DMS114 treated with DMSO at 0.1 percent for 48 hours (cell line): ENCODE results near the gene TFEB.

Source experiments
- DNase-seq: peaks from one replicate; lab custom pipeline; 2025; ENCODE audit not compliant: unreplicated experiment; lab: John Stamatoyannopoulos, UW

Gene TFEB

GRCh38 chr6:41707565-41708200, 27.7 kb downstream of the TFEB start:
- DNase-seq = no peak

DNA sequence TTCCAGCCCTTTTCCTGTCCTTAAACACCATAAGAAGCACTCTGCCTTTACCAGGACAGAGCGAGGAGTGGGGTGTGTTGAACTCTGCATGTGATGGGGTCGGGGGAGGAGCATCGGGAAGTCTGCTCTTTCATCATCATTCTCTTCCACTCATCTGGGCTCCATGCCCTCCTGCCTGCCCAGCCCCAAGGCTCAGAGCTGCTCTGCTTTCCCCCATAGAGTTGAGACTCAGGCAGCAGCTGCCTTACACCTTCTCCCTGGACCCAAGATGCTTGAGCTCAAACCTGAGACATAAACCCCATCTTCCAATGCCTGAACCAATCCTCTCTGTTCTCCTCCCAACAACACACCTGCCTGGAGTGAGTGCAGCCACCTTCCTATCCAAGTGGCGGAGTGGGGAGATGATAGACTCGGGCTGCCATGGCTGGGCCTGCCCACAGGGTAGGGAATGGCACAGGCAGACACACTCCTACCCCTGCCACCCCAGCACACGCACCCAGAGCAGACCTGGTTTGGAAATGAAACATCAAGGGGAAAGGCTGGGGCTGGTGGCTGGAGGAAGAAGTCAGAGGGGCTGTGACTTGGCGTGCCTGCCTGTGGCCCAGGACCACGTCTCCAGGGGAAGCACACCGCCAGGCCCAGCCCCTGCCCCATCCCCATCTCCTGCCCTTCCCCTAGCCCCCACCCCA, 28.4 kb downstream of the TFEB start:
- no peak for DNase-seq

DNA sequence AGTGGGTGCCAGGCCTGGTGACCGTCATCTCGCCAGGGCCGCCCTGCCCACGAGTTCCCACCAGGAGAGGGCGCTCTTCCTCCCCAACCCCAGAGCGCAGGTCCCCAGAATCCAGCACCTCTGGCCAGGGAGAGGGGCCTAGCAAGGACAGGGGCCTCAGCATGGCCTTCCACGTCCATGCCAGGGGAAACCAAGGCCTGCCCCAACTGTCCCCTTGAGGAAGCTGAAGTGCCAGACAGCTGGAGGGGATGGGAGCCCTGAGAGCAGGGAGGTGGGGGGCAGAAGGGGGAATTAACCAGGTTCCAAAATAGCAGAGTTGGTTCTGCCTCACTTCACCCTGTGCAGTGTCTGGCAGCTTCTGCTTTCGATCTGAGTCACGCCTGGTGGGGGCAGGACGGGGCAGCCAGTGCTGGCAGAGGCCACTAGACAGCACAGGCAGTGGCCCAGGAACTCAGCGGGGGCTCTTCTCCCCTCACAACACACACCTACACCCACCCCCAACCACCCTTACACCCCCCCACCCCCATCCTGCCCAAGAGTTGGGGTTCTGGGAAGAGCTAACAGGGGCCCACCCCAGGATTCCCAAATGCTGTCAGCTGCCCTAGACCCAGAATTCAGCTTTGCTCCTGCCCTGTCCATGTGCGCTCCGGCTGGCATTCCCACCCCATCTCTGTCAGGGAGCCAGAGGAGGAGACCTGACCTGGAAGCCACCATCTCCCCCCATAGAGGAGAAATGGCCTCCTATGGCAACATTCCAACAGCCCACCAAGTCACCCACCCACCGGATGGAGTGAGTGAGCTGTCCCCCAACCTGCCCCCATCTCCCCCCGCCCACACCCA, 29.2 kb downstream of the TFEB start:
- no peak for DNase-seq

GRCh38 chr6:41705311-41705995, 30.0 kb downstream of the TFEB start:
- no peak for DNase-seq

DNA sequence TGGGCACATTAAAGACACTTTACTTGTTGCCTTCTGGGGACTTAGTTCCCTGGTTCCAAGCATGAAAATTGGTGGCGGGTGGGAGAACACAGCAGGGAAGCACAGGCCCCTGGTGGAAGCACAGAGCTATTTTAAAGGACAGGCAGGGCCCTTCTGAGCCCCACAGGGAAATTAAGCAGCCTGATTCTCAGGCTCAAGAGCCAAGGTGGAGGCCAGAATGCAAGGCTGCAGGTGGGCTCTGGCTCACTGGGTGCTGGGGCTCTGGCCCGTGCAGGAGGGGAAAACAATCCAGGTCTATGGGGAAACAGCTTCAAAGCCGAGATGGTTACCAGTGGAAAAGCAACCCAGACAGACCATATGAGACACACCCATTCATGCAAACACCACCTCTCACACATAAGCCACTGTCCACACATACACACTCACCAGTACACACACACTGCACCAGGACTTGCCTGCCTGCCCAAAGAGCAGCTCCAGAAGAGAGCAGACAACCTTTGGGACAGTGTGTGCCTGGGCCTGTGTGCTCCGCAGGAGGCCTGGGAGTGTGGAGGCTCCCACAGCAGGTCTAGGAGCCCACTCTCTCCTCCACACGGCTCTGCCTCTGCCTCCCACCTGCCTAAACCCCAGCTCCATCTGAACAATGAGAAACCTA, 30.6 kb downstream of the TFEB start:
- no peak for DNase-seq

DNA sequence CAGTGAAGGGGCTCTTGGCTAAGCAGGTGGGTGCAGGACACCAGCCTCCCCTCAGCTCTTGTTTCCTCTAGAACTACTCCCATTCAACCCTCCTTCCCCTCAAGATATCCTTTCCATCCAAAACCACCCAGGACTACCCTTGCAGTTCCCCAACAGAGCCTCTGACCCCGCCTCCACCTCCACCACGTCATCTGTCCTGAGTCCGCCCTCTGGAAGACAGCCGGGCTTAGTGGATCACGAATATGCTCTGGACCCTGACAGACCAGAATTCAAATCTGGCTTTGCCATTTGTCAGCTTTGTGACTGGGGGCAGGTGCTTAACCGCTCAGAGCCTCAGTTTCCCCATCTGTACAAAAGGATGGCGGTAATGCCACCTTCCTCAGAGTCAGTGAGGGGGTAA, 31.4 kb downstream of the TFEB start:
- no peak for DNase-seq

DNA sequence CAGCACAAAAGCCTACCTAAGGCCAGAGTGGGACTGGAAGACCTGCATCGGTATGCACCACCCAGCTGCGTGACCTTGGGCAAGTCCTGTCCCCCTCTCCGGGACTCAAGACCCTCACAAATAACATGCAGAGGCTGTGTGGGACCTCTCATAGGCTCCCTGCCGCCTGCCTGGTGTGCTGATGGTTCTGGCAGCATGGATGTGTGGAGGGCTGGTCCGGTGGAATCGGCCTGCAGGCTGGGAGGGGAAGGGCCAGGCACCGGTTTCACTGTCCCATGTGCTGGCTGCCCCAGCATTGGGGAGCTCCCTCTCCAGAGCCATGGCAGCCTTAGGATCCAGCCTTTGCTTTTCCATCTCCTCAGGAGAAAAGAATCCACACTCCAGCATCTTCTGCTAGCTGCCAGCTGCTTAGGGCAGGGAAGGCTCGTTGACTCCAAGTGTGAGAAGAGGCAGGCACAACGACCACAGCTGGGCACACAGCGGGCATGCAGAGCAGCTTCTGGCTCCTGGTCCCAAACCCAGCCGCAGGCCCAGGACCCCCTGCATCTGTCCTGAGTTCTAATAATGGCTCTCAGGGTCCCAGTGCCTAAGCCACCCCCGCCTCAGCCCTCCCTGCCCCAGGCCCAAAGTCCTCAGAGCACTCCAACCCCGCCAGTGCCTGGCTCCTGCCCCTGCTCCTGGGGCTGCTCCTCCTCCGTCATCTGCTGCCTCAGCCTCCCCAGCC, 32.5 kb downstream of the TFEB start:
- no peak for DNase-seq

DNA sequence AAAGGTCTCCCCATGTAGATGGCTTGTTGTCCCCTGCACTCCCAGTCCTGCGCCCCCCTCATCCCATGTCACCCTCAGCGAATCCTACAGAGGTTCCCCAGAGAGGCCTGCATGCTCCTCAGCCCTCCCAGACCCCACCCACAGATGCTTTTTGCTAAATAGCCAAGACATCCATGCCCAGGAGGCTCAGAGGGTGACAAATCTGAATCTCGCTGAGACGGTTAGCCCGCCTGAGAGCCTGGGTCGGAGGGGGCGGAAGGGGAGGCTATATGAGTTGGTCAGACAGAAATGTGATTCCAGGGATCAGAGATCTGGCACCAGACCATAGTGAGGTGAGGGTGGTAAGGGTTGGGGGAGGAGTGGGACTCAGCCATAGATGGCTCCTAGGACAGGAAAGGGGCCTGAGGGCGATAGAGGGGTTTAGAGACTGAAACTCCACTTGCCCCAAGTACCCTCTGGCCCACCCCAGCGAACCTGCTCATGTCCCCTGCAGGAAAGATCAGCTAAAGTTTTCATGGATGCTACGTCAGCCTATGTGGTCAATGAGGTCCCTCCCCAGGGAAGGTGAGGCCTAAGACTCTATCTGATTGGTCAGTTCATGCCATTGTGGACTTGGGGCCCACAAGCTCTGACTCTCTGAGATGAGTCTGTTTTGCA, 33.2 kb downstream of the TFEB start:
- DNase-seq = no peak

DNA sequence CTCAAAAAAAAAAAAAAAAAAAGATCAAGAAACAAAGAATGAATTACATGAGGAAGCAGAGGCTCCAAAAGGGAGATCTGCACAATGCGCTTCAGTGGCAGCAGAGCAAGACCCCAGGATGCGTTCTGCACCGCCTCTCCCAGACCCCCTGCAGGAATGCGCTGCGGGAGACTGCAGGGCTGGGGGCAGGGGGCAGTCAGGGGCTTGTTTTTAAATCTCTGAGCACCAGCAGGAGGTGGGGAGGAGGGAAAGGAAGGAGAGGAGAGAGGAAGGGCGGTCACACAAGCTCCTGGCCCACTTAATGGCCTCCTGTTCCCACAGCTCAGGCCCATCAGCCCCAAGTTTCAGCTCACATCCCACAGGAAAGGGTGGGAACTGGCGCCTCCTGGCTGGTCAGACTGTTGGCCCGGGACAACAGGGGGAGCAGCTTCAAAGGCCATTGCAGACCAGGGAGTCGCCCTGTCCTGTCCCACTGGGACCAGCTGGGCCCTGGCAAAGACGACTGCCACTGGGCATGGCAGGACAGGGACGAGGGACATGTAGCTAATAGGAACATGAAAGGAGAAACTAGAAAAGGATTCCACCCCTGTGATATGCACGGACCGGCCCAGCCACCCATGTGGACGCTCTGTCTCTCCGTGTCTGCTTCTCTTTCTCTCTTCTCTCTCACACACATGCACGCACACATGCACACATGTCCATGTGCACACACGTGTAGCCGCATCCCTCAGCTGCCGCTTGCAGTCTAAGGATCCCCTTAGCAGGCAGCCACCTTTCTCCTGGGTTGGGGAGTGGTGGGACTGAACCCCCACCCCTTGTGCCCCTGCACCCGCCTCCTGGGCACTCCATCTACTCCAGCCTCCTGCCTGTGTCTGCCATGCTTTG, 34.7 kb downstream of the TFEB start:
- DNase-seq = no peak

DNA sequence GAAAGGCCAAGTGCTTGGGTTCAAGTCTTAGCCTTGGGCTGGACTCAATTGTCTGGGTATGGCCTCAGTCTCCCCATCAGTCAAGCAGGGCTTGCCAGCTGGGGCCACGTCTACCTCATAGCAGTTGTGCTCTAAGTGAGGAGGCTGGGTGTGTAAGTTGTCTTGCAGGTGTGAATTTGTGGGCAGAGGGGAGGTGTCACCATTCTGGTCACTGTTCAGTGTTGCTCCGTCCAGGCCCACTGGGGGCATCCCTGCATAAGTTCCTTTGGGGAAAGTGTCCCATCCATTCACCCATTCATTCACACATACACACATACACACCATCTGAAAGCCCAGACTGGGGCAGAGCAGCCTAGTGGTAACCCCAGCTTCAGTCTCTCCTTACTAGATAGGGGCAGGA, 36.3 kb downstream of the TFEB start:
- no peak for DNase-seq

GRCh38 chr6:41697861-41698781, 37.3 kb downstream of the TFEB start:
- no peak for DNase-seq

- no peak for DNase-seq
Observed at GRCh38 chr6:41696788-41697187, 38.6 kb downstream of the TFEB start.

DNA sequence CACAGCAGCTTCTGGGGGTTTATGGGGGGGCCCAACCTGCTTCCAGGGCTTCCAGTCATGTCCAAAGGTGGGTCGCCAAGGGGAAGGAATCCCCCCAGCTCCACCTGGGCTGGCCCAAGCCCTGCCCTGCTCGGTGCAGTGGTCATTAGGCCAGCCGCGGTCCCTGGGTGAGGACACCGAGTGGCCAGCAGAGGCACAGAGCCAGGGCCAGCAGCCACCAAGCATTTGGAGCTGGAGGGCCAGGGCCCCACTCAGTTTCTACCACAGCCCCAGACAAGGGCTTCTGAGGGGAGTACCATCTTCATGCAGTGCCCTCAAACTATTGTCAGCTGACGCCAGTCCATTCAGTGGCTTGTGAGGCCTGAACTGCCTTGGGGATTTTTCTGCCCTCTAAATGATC, 39.6 kb downstream of the TFEB start:
- no peak for DNase-seq

- DNase-seq = no peak
Observed at GRCh38 chr6:41694815-41695526, 40.4 kb downstream of the TFEB start.

- no peak for DNase-seq
Observed at GRCh38 chr6:41693281-41694240, 41.8 kb downstream of the TFEB start.

GRCh38 chr6:41692730-41693129, 42.7 kb downstream of the TFEB start:
- DNase-seq = no peak
